HEK293 (cell line): ENCODE data around the gene NGB.
A peak's percentile ranks its signal among the peaks of the same experiment; 100 is the strongest.

Experiments
- CTCF ChIA-PET: fragments of 350-600 bp; formaldehyde crosslinking; extraction: SDS; loops from one replicate; lab custom pipeline; 2021; ENCODE audit warnings: antibody characterized with exemption; lab: Yijun Ruan, JAX
- POLR2A ChIA-PET: fragments of 300-600 bp; formaldehyde crosslinking; extraction: SDS; loops from one replicate; lab custom pipeline; 2020; ENCODE audit warnings: antibody characterized with exemption, inconsistent platforms; lab: Yijun Ruan, JAX
- H3K27ac ChIP-seq: fragments of 200-500 bp; sonication (Bioruptor generic); 2 replicates; pipeline ENCODE4 v1.5.1; 2014; ENCODE audit warnings: low read depth, low read length, control low read depth, inconsistent platforms; ENCODE audit errors: extremely low read depth
- H3K36me3 ChIP-seq, 2 experiments: fragments of 200-500 bp in 1 of 2; sonication (Bioruptor generic) in 1 of 2; 1 replicate in 1 of 2; 2 replicates in 1 of 2; pipeline ENCODE4 v1.5.1; 2014 to 2017; ENCODE audit warnings: inconsistent platforms in 2 of 2, low read length in 2 of 2; ENCODE audit not compliant: control insufficient read depth in 2 of 2, insufficient read depth in 1 of 2
- H3K4me1 ChIP-seq: fragments of 200-500 bp; sonication (Bioruptor generic); 2 replicates; pipeline ENCODE4 v1.5.1; 2014; ENCODE audit warnings: mild to moderate bottlenecking, low read length, inconsistent platforms; ENCODE audit not compliant: control insufficient read depth, insufficient read depth
- H3K4me3 ChIP-seq: 2 replicates; pipeline ENCODE4 v1.5.1; 2011; ENCODE audit warnings: low read depth, mild to moderate bottlenecking, control low read depth, low read length, moderate library complexity
- H3K9me3 ChIP-seq: fragments of 200-500 bp; sonication (Bioruptor generic); 2 replicates; pipeline ENCODE4 v1.5.1; 2014; ENCODE audit warnings: low read depth, low read length, inconsistent platforms; ENCODE audit not compliant: control insufficient read depth, insufficient read depth
- MZF1 ChIP-seq: fragments of 450-650 bp; formaldehyde crosslinking; IDR thresholded peaks from 2 replicates; pipeline ENCODE4 v1.5.1; 2017; ENCODE audit warnings: missing biosample characterization, missing genetic modification characterization, borderline replicate concordance
- PRDM10 ChIP-seq: fragments of 450-650 bp; formaldehyde crosslinking; IDR thresholded peaks from 2 replicates; pipeline ENCODE4 v1.5.1; 2016; ENCODE audit warnings: missing biosample characterization, missing genetic modification characterization
- PRDM6 ChIP-seq: fragments of 450-650 bp; formaldehyde crosslinking; IDR thresholded peaks from 2 replicates; pipeline ENCODE4 v1.5.1; 2017; ENCODE audit warnings: missing biosample characterization, missing genetic modification characterization
- TSHZ1 ChIP-seq: fragments of 450-650 bp; formaldehyde crosslinking; IDR thresholded peaks from 2 replicates; pipeline ENCODE4 v1.5.1; 2016; ENCODE audit warnings: missing biosample characterization, missing genetic modification characterization, borderline replicate concordance
- ZNF18 ChIP-seq: fragments of 450-650 bp; formaldehyde crosslinking; IDR thresholded peaks from 2 replicates; pipeline ENCODE4 v1.5.1; 2016; ENCODE audit warnings: missing biosample characterization, missing genetic modification characterization
- ZNF211 ChIP-seq: fragments of 450-650 bp; formaldehyde crosslinking; IDR thresholded peaks from 2 replicates; pipeline ENCODE4 v1.5.1; 2016; ENCODE audit warnings: low read depth, missing biosample characterization, missing genetic modification characterization
- ZNF214 ChIP-seq: fragments of 450-650 bp; formaldehyde crosslinking; IDR thresholded peaks from 2 replicates; pipeline ENCODE4 v1.5.1; 2017; ENCODE audit warnings: missing biosample characterization, mild to moderate bottlenecking, missing genetic modification characterization, borderline replicate concordance
- ZNF311 ChIP-seq: fragments of 450-650 bp; formaldehyde crosslinking; IDR thresholded peaks from 2 replicates; pipeline ENCODE4 v1.5.1; 2017; ENCODE audit warnings: missing biosample characterization, missing genetic modification characterization, borderline replicate concordance
- ZNF341 ChIP-seq: fragments of 450-650 bp; formaldehyde crosslinking; IDR thresholded peaks from 2 replicates; pipeline ENCODE4; 2016; ENCODE audit warnings: low read depth, missing biosample characterization, missing genetic modification characterization
- ZNF354C ChIP-seq: fragments of 450-650 bp; formaldehyde crosslinking; IDR thresholded peaks from 2 replicates; pipeline ENCODE4 v1.5.1; 2016; ENCODE audit warnings: missing biosample characterization, missing genetic modification characterization, low read depth, borderline replicate concordance
- ZNF626 ChIP-seq: fragments of 450-650 bp; sonication (Bioruptor Pico); formaldehyde crosslinking; IDR thresholded peaks from 2 replicates; pipeline ENCODE4 v1.5.1; 2018; ENCODE audit warnings: missing biosample characterization, missing genetic modification characterization, inconsistent platforms
- ZNF629 ChIP-seq: fragments of 450-650 bp; formaldehyde crosslinking; IDR thresholded peaks from 2 replicates; pipeline ENCODE4 v1.5.1; 2017; ENCODE audit warnings: missing biosample characterization, missing genetic modification characterization
- ZNF768 ChIP-seq: fragments of 450-650 bp; formaldehyde crosslinking; IDR thresholded peaks from 2 replicates; pipeline ENCODE4 v1.5.1; 2018; ENCODE audit warnings: missing biosample characterization, mild to moderate bottlenecking, missing genetic modification characterization

Gene NGB

DNA sequence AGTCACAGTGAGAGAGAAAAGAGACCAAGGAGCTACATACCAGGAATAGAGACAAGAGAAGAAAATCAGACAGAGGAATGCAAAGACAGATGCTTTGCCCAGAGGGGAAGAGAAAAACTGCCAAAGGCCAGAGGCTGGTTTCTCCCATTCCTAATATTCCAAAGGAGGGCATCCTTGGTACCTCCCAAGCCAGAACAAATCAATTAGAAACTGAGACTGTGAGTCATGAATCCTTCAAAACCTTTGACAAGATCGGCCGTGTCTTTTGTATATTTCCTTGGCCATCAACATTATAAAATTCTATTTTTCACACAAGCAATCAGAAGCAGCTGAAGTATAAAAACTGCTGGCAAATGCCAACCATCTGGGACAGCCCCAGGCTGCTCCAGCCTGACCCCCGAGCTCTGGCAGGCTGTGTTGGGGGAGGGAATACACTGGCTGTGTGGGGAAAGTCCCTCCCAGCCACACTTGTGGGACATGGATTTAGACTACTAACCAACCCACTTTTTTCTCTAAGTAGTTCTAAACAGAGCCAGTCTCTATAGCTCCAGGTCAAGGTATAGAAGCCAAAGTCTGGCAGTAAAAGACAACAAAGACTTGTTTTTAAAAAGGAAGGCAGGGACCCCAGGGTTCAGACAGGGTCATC is 36.0 kb upstream of the NGB start:
- CTCF ChIA-PET = interaction anchor here (1.2 to 11.9 kb wide), 2 partner anchors 8 to 13 kb away, joined by 5 to 293 read pairs; no protein-coding TSS in a partner anchor
- Histone ChIP-seq H3K36me3 (peaks cover 0 to 18% of the 10 kb centered on the region in 2 experiments; a peak in 1 of 3 replicates), H3K9me3 (no peaks in the 10 kb centered on the region), H3K4me3 (no peak overlapping the region), H3K4me1 (peaks cover 25% of the 10 kb centered on the region), H3K27ac (peak overlapping the region; percentile 1; the same call in 1 of the 2 replicates)
- no peak for TF ChIP-seq ZNF214 (tag by site-specific recombination)
- TF ChIP-seq ZNF354C = no peak
- TF ChIP-seq ZNF341 = peak; percentile 75
- TF ChIP-seq ZNF18 (tag by site-specific recombination) = no peak
- TF ChIP-seq ZNF768 = no peak
- 0 out of 2 replicates have a peak, but pooled peaks have one; percentile 41 for TF ChIP-seq PRDM10 (tag by site-specific recombination)
- TF ChIP-seq ZNF311 (tag by site-specific recombination) = no peak
- TF ChIP-seq ZNF626 (tag by site-specific recombination) = no peak
- no peak for TF ChIP-seq PRDM6 (tag by site-specific recombination)
- POLR2A ChIA-PET = interaction anchor here (1.0 to 1.2 kb wide), 2 partner anchors 9 to 14 kb away, joined by 6 to 7 read pairs; partner anchors contain the start of genes GSTZ1 and POMT2

- TF ChIP-seq ZNF629 (tag by site-specific recombination) (no peak), ZNF211 (tag by site-specific recombination) (no peak), MZF1 (no peak), TSHZ1 (no peak)
- ChIA-PET POLR2A (no interaction called here), CTCF (interaction anchor here (11.9 kb wide), 1 partner anchor 8 kb away, joined by 293 read pairs; no protein-coding TSS in a partner anchor)
- no peak overlapping the region for H3K4me3 ChIP-seq
- H3K9me3 ChIP-seq = no peaks in the 10 kb centered on the region
- no peak overlapping the region for H3K27ac ChIP-seq
- H3K36me3 ChIP-seq = peaks cover 0 to 23% of the 10 kb centered on the region in 2 experiments; a peak in 1 of 3 replicates
- peaks cover 25% of the 10 kb centered on the region for H3K4me1 ChIP-seq
These were observed 35.4 kb upstream of the NGB start for GRCh38 chr14:77306416-77306815.
